ENCODE data around the gene NIPSNAP2.
"Not testable (repeated sequence)": the region's sequence is repeated elsewhere in the genome, so short reads cannot be mapped to it uniquely, and the experiment has no call there.

The NIPSNAP2 gene

DNA sequence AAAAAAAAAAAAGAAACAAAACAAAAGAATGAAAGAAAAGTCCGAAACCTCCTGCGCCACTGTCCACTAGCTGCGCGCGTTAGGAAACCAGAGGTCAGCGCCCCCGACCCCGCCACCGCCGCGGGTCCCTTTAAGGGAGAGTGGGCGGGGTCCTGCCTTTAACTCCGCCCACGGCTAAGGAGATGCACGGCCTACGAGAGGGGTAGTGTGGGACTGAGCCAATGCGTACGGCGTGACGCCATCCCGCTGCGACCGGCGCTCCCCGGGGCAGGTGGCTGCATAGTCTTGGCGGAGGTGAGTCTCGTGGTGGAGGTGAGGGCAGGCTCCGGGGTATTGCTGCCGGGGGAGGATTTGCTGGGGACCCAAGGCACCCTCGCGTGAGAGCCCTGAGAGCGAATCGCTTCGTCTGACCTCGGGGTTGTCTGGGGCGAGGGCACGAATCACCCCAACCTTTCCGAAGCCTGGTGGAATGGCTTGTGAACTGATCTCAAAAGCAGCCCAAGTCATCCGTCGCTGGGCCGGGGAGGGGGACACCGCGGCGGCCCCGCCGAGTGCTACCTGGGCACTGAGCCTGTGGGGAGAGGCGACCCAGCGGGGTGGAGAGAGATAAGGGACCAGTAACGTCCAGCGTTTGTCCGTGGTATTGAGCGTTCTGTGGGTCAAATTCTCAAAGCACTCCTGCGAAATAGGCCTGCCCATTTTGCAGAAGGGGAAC lies 12.6 kb upstream of the NIPSNAP2 start, which contains the start of gene MRPS17:
TSS of gene MRPS17 (plus strand) at position 241 of the 715 bp plus-strand sequence. CDS start 1,319 bp downstream, outside the sequence.
- H3K4me3 ChIP-seq (ENCODE audit: low read length), result peak within 1 kb of the TSS; percentile 96
- peak; percentile 72 for DNase-seq (ENCODE audit: low read depth)
- TF ChIP-seq, protein P1, sequence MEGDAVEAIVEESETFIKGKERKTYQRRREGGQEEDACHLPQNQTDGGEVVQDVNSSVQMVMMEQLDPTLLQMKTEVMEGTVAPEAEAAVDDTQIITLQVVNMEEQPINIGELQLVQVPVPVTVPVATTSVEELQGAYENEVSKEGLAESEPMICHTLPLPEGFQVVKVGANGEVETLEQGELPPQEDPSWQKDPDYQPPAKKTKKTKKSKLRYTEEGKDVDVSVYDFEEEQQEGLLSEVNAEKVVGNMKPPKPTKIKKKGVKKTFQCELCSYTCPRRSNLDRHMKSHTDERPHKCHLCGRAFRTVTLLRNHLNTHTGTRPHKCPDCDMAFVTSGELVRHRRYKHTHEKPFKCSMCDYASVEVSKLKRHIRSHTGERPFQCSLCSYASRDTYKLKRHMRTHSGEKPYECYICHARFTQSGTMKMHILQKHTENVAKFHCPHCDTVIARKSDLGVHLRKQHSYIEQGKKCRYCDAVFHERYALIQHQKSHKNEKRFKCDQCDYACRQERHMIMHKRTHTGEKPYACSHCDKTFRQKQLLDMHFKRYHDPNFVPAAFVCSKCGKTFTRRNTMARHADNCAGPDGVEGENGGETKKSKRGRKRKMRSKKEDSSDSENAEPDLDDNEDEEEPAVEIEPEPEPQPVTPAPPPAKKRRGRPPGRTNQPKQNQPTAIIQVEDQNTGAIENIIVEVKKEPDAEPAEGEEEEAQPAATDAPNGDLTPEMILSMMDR (conservative IDR thresholded peaks at IDR 0.05; ENCODE audit: low read length), result no peak

DNA sequence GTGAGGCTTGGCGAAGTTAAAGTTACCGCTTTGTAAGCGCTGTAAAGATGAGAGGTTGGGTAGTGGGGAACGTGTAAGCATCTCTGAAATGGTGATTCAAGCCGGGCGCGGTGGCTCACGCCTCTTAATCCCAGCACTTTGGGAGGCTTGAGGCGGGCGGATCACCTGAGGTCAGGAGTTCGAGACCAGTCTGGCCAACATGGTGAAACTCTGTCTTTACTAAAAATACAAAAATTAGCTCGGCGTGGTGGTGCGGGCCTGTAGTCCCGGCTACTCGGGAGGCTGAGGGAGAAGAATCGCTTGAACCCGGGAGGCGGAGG lies 12.1 kb upstream of the NIPSNAP2 start:
- DNase-seq (ENCODE audit: low read depth), result not testable (repeated sequence)
- H3K4me3 ChIP-seq (ENCODE audit: low read length), result peak overlapping the region; percentile 96

DNA sequence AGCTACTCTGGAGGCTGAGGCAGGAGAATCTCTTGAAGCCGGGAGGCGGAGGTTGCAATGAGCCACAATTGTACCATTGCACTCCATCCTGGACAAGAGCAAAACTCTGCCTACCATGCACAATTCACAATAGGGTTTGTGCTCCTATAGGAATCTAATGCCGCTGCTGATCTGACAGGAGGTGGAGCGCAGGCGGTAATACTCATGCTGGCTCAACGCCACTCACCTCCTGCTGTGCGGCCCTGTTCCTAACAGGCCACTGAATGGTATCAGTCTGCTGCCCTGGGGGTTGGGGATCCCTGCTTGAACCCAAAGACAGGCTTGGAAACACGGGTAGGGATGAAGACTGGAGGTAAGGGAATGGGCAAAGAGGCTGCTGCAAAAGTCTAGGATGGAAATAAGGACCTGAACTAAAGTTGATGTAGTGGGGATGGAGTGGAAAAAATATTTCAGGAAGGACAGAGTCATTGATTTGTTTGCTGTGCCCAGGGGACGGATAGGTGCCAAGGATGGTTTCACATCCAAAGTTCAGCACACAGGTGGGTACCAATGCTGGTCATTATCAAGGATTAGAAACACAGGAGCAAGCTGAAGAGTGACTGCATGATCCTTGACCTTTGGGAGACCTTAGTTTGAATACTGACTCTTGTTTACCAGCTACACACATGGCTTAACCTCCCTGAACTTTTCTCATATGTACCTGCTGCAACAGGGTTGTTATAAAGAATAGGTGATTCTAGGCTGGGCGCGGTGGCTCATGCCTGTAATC lies 10.5 kb upstream of the NIPSNAP2 start:
- DNase-seq (ENCODE audit: low read depth), result no peak
- TF ChIP-seq, protein P1 (conservative IDR thresholded peaks at IDR 0.05; ENCODE audit: low read length), result no peak
- H3K4me3 ChIP-seq (ENCODE audit: low read length), result no peak overlapping the region

DNA sequence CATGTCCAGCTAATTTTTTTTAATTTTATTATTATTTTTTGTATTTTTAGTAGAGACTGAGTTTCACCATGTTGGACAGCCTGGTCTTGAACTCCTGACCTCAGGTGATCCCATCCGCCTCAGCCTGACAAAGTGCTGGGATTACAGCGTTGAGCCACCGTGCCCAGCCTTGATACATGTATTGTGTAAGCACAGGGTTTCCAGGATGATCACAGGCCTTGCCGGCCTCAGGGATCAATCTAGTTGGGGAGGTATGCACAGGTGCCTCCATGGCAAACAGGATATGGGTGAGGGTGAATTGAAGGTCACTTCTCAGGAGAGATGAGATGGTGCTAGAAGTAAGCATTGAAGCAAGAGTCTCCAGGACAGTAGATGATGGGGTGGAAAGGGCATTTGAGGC lies 7.2 kb upstream of the NIPSNAP2 start:
- no peak overlapping the region for H3K4me3 ChIP-seq (ENCODE audit: low read length)
- TF ChIP-seq, protein P1 (conservative IDR thresholded peaks at IDR 0.05; ENCODE audit: low read length), result no peak
- DNase-seq (ENCODE audit: low read depth), result no peak

DNA sequence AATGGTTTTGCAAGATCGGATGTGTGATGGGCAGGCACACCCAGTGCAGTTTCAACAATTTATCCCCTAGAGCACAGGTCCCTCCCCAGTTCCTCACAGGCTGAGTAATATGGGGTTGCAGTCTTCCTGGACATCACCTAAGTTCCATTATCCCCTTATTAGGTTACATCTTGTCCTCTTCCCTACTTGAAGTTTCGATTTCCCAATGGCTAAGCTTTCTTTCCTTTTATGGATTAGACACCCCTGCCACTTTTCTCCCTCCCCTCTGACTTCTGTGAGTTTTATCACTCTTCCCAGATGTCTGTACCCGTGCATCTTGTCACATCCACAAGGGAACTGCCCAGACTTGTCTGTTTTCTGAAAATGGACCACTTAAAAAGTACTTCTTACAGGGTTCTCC lies 2.4 kb upstream of the NIPSNAP2 start:
- no peak overlapping the region for H3K4me3 ChIP-seq (ENCODE audit: low read length)
- DNase-seq (ENCODE audit: low read depth), result no peak
- TF ChIP-seq, protein P1 (conservative IDR thresholded peaks at IDR 0.05; ENCODE audit: low read length), result no peak

DNA sequence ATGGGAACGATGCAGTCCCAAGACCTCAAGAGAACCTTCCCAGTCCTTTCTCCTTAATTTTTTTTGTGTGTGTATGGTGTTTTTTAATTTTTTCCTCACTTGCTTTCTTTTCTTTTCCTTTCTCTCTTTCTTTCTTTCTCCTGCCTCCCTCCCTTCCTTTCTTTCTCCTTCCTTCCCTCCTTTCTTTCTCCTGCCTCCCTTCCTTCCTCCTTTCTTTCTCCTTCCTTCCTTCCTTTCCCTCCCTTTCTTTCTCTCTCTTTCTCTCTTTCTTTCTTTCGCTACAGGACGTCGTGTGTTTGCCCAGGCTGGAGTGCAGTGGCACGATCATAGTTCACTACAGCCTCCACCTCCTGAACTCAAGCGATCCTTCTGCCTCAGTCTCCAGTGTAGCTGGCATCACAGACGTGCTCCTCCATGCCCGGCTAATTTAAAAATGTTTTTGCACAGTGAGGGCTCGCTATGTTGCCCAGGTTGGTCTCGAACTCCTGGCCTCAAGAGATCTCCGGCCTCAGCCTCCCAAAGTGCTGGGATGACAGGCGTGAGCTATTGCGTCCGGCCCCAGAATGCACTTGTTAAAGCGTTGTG lies 709 bp upstream of the NIPSNAP2 start:
- no peak for DNase-seq (ENCODE audit: low read depth)
- peak overlapping the region; percentile 70 for H3K4me3 ChIP-seq (ENCODE audit: low read length)
- TF ChIP-seq, protein P1 (conservative IDR thresholded peaks at IDR 0.05; ENCODE audit: low read length), result no peak

DNA sequence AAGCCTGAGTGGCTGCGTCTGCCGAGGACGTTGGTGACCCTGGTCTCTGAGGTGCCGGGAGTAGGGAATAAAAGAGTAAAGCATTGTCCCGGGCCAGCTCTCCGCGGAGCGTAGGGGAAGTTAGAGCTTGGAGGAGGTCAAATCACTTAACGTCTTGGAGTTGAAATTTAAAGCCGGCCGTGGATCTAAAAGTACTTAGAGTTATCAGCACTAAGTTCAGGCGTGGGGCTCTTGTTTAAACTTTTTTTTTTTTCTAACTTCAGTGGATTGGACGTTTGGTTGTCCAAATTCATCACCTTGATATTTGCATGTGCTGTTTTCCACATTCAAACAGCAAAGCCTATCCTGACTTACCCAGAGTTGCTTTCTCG lies 700 bp downstream of the NIPSNAP2 start:
- TF ChIP-seq, protein P1 (conservative IDR thresholded peaks at IDR 0.05; ENCODE audit: low read length), result no peak
- DNase-seq (ENCODE audit: low read depth), result peak; percentile 42
- peak overlapping the region; percentile 71 for H3K4me3 ChIP-seq (ENCODE audit: low read length)
